Astrocyte (in vitro differentiated cells and primary cell): ENCODE data around the gene LSM7.

Experiments
- EZH2 ChIP-seq: IDR thresholded peaks from 2 replicates; pipeline ENCODE4 v1.6.1; 2012; ENCODE audit warnings: mild to moderate bottlenecking, low read length, inconsistent platforms; ENCODE audit not compliant: insufficient read depth
- TF ChIP-seq, protein P1 (sequence below): IDR thresholded peaks from 2 replicates; pipeline ENCODE4 v1.5.1; 2011; ENCODE audit warnings: low read depth, mild to moderate bottlenecking, inconsistent platforms, low read length, moderate library complexity; ENCODE audit not compliant: insufficient read depth

DNA sequence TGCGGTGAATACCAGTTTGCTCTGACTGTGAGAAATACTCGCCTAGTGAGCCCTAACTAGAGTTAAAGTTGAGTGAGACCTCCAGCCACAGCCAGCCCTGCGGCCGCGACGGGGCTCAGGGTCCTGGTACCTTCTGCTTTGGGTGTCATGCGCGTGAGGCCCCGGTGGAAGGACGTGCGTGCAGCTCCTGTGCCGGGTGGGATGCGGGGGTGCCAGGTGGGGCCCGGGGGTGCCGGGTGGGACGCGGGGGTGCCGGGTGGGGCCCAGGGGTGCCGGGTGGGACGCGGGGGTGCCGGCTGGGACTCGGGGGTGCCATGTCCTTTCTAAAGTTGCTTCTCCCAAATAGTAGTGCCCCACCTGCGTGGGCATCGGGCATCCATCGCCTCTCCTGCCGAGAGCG is 23.2 kb upstream of the LSM7 start:
- TF ChIP-seq, protein P1, sequence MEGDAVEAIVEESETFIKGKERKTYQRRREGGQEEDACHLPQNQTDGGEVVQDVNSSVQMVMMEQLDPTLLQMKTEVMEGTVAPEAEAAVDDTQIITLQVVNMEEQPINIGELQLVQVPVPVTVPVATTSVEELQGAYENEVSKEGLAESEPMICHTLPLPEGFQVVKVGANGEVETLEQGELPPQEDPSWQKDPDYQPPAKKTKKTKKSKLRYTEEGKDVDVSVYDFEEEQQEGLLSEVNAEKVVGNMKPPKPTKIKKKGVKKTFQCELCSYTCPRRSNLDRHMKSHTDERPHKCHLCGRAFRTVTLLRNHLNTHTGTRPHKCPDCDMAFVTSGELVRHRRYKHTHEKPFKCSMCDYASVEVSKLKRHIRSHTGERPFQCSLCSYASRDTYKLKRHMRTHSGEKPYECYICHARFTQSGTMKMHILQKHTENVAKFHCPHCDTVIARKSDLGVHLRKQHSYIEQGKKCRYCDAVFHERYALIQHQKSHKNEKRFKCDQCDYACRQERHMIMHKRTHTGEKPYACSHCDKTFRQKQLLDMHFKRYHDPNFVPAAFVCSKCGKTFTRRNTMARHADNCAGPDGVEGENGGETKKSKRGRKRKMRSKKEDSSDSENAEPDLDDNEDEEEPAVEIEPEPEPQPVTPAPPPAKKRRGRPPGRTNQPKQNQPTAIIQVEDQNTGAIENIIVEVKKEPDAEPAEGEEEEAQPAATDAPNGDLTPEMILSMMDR: no peak
- no peak for TF ChIP-seq EZH2
